Upper lobe of left lung (tissue), 4 donors: ENCODE measurements around the gene RILPL1.

Source experiments
- POLR2A ChIP-seq, 4 donors: fragments of 450-650 bp; IDR thresholded peaks; one replicate each; pipeline ENCODE4 v1.5.1; 2016 to 2017; ENCODE audit warnings: antibody characterized with exemption in 4 of 4, mild to moderate bottlenecking in 2 of 4
- TF ChIP-seq, protein P1 (sequence below), 6 experiments: fragments of 450-650 bp in 4 of 6; fragments of 200-600 bp in 2 of 6; sonication (generic) in 2 of 6; IDR thresholded peaks; one replicate each; pipeline ENCODE4 v1.5.1; 2016 to 2019; ENCODE audit warnings: antibody characterized with exemption in 6 of 6

DNA sequence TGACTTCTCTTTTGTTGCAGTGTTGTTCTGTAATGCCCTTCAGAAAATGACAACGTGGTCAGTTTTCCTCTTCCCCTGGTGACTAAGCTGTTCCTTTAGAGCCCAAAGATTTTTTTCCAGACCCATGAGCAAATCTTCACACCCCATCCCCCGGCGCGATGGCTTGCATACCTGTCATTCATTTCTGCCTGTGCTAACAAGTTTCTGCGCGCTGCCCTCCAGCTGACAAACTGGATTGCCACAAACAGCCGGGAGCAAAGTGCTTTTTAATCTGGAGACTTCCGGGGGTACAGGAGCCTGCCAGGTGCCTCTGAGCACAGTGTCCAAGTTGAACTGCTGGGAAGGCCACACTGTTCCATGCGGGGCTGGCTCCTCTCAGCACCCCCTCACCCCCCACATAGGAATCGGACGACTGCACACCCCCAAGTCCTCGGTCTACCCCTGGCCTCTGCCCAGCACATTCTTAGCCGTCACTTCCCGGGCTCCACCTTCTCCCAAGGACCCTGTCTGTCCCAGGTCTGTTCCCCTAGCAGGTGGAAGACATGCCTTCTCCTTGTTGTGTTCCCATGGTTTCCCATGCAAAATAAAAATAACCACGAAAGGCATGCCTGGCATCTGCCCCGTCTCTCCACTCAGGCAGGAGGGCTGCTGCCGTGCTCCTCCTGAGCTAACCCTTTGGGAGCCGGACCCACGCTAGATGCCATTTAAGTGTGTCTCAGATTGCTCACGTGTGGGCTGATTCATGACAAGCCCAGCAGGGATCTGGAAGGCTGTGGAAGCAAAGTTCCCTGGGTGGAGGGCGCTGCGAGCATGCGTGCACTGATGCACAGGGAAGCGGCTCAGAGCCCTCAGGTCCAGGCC is 14.1 kb downstream of the RILPL1 start:
- no peak for TF ChIP-seq POLR2A (IDR thresholded peaks at IDR 0.05)
- TF ChIP-seq, protein P1, sequence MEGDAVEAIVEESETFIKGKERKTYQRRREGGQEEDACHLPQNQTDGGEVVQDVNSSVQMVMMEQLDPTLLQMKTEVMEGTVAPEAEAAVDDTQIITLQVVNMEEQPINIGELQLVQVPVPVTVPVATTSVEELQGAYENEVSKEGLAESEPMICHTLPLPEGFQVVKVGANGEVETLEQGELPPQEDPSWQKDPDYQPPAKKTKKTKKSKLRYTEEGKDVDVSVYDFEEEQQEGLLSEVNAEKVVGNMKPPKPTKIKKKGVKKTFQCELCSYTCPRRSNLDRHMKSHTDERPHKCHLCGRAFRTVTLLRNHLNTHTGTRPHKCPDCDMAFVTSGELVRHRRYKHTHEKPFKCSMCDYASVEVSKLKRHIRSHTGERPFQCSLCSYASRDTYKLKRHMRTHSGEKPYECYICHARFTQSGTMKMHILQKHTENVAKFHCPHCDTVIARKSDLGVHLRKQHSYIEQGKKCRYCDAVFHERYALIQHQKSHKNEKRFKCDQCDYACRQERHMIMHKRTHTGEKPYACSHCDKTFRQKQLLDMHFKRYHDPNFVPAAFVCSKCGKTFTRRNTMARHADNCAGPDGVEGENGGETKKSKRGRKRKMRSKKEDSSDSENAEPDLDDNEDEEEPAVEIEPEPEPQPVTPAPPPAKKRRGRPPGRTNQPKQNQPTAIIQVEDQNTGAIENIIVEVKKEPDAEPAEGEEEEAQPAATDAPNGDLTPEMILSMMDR (IDR thresholded peaks at IDR 0.05), result no peak
